Measurements from ENCODE around the gene CROCC2.
A peak's percentile ranks its signal among the peaks of the same experiment; 100 is the strongest.

The CROCC2 gene

GRCh38 chr2:241036397-241036963 is 130.3 kb downstream of the CROCC2 start:
- DNase-seq (ENCODE audit: low read depth in 2 of 2) = peak in 1 of 2 donors; percentile 30

GRCh38 chr2:241036964-241037421 is 130.9 kb downstream of the CROCC2 start:
- DNase-seq (ENCODE audit: low read depth in 2 of 2) = no peak

GRCh38 chr2:241037498-241037897 is 131.4 kb downstream of the CROCC2 start:
- no peak for DNase-seq (ENCODE audit: low read depth in 2 of 2)

GRCh38 chr2:241038374-241039180 is 132.4 kb downstream of the CROCC2 start:
- DNase-seq (ENCODE audit: low read depth in 2 of 2) = no peak

- DNase-seq (ENCODE audit: low read depth in 2 of 2) = no peak
Measured at GRCh38 chr2:241039416-241039815, 133.3 kb downstream of the CROCC2 start.

- no peak for DNase-seq (ENCODE audit: low read depth in 2 of 2)
Measured at GRCh38 chr2:241040081-241040803, 134.1 kb downstream of the CROCC2 start.

GRCh38 chr2:241041589-241042158 is 135.5 kb downstream of the CROCC2 start:
- no peak for DNase-seq (ENCODE audit: low read depth in 2 of 2)
